CD4-positive, alpha-beta T cell (primary cell): Measurements from ENCODE around the gene SHTN1. TPM values are rescaled to one million over a fixed set of nuclear protein-coding genes. Genes with fewer than 3 reads are reported as not detected.

ENCODE experiments used
- ATAC-seq: fragments of 200-7000 bp; cut with Tn5 transposase; one replicate; pipeline ENCODE4 v1.10.0; 2022; ENCODE audit warnings: mild to moderate bottlenecking; ENCODE audit not compliant: poor library complexity
- CTCF ChIA-PET: fragments of 350-600 bp; sonication (Branson Sonifier 250); formaldehyde crosslinking; loops from one replicate; lab custom pipeline; 2021; ENCODE audit warnings: antibody characterized with exemption, inconsistent platforms; lab: Charles Lee
- POLR2A ChIA-PET: fragments of 350-600 bp; sonication (Branson Sonifier 250); formaldehyde crosslinking; loops from one replicate; lab custom pipeline; 2021; ENCODE audit warnings: antibody characterized with exemption, inconsistent platforms; lab: Charles Lee
- DNase-seq, 14 experiments: peaks; one replicate each; pipeline ENCODE4 v3.0.0-alpha.2; 2013 to 2020; ENCODE audit warnings: mixed read lengths in 2 of 14
- H3K27ac ChIP-seq, 2 donors: one replicate each; pipeline versions ENCODE4 v1.5.1 to v1.7.0; 2013; ENCODE audit warnings: low read length in 2 of 2, low read depth in 1 of 2, mild to moderate bottlenecking in 1 of 2
- H3K27me3 ChIP-seq, 2 experiments: 1 replicate in 1 of 2; 2 replicates in 1 of 2; pipeline versions ENCODE4 v1.6.1 to v1.7.0; 2013; ENCODE audit warnings: low read length in 2 of 2, control low read depth in 1 of 2, mild to moderate bottlenecking in 1 of 2, moderate library complexity in 1 of 2; ENCODE audit not compliant: insufficient read depth in 2 of 2, control insufficient read depth in 1 of 2
- H3K36me3 ChIP-seq: one replicate; pipeline ENCODE4 v1.6.1; 2013; ENCODE audit warnings: low read length, control low read depth; ENCODE audit not compliant: insufficient read depth
- H3K4me1 ChIP-seq: one replicate; pipeline ENCODE4 v1.6.1; 2013; ENCODE audit warnings: low read length, control low read depth; ENCODE audit not compliant: insufficient read depth
- H3K4me3 ChIP-seq: one replicate; pipeline ENCODE4 v1.5.1; 2013; ENCODE audit warnings: mild to moderate bottlenecking, low read length, moderate library complexity
- H3K9me3 ChIP-seq, 2 experiments: 1 replicate in 1 of 2; 2 replicates in 1 of 2; pipeline versions ENCODE4 v1.6.1 to v1.7.0; 2013; ENCODE audit warnings: low read length in 2 of 2, mild to moderate bottlenecking in 2 of 2, control low read depth in 1 of 2, moderate library complexity in 1 of 2; ENCODE audit not compliant: control insufficient read depth in 1 of 2, insufficient read depth in 1 of 2
- H3K27ac Mint-ChIP-seq: one replicate; pipeline ENCODE4 v1.8.0; 2020; ENCODE audit warnings: mixed read lengths
- H3K27me3 Mint-ChIP-seq: one replicate; pipeline ENCODE4 v1.8.0; 2021; ENCODE audit warnings: mixed read lengths
- H3K36me3 Mint-ChIP-seq: one replicate; pipeline ENCODE4 v1.8.0; 2021; ENCODE audit warnings: low read depth, mixed read lengths
- H3K4me1 Mint-ChIP-seq: one replicate; pipeline ENCODE4 v1.8.0; 2021; ENCODE audit warnings: low read depth, mixed read lengths
- H3K4me3 Mint-ChIP-seq: one replicate; pipeline ENCODE4 v1.8.0; 2020; ENCODE audit warnings: mild to moderate bottlenecking, mixed read lengths
- H3K9me3 Mint-ChIP-seq: one replicate; pipeline ENCODE4 v1.8.0; 2020; ENCODE audit warnings: mixed read lengths
- intact Hi-C, 2 experiments: fragments of 100-400 bp; cut with DNase I in 1 of 2; cut with micrococcal nuclease in 1 of 2; formaldehyde crosslinking; loops; one replicate each; pipeline versions ENCODE4 v1.15.1 to v1.9.0; 2023 to 2025; cut with DNase I, micrococcal nuclease
- total RNA-seq, 174 experiments: library from RNA in 2 of 174; stranded (reverse) in 2 of 174; gene quantifications; one replicate each; pipeline ENCODE4 v1.2.3 and lab custom pipeline; 2021 to 2026
- TF ChIP-seq, protein P1 (sequence below): fragments of 200-600 bp; IDR thresholded peaks from one replicate; pipeline ENCODE4 v1.8.0; 2022; ENCODE audit warnings: antibody characterized with exemption, mild to moderate bottlenecking

The SHTN1 gene
- total RNA-seq, 2 experiments from 2014 or later, result 0.75 to 0.85 TPM

DNA sequence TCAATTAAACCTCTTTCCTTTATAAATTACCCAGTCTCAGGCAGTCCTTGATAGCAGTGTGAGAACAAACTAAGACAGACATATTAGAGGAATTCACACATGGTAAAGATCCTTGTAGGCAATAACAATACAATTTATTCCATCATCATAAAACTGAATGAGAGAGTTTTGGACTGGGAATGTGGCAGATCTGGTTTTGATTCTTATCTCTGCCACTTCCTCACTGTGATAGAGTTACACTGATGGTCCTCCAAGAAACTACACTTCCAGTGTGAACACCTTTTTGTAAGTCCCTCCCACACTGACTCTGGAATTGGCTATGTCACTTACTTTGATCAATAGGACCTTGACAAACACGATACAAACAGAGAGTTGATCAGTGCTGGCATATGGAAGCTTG is 152.7 kb downstream of the SHTN1 start:
- TF ChIP-seq, protein P1, sequence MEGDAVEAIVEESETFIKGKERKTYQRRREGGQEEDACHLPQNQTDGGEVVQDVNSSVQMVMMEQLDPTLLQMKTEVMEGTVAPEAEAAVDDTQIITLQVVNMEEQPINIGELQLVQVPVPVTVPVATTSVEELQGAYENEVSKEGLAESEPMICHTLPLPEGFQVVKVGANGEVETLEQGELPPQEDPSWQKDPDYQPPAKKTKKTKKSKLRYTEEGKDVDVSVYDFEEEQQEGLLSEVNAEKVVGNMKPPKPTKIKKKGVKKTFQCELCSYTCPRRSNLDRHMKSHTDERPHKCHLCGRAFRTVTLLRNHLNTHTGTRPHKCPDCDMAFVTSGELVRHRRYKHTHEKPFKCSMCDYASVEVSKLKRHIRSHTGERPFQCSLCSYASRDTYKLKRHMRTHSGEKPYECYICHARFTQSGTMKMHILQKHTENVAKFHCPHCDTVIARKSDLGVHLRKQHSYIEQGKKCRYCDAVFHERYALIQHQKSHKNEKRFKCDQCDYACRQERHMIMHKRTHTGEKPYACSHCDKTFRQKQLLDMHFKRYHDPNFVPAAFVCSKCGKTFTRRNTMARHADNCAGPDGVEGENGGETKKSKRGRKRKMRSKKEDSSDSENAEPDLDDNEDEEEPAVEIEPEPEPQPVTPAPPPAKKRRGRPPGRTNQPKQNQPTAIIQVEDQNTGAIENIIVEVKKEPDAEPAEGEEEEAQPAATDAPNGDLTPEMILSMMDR, result no peak
- Mint-ChIP-seq H3K4me1 (peaks cover 15% of the 10 kb centered on the region), H3K4me3 (no peak overlapping the region), H3K36me3 (no peaks in the 10 kb centered on the region), H3K27me3 (peaks cover 57% of the 10 kb centered on the region), H3K27ac (no peak overlapping the region), H3K9me3 (peaks cover 4% of the 10 kb centered on the region)
- ATAC-seq (no peak), DNase-seq (no peak)
- no peaks in the 10 kb centered on the region for H3K36me3 ChIP-seq
- intact Hi-C loops, result no loop called here
- POLR2A ChIA-PET, result no interaction called here
- H3K27ac ChIP-seq, result no peak overlapping the region
- peaks cover 0 to 20% of the 10 kb centered on the region in 2 experiments for H3K9me3 ChIP-seq
- H3K27me3 ChIP-seq, result peaks cover 18 to 45% of the 10 kb centered on the region in 2 experiments
- H3K4me1 ChIP-seq, result peaks cover 9% of the 10 kb centered on the region
- H3K4me3 ChIP-seq, result no peak overlapping the region
- CTCF ChIA-PET, result interaction anchor here (2.0 kb wide), 1 partner anchor 8 kb away, joined by 4 read pairs; no protein-coding TSS in a partner anchor

DNA sequence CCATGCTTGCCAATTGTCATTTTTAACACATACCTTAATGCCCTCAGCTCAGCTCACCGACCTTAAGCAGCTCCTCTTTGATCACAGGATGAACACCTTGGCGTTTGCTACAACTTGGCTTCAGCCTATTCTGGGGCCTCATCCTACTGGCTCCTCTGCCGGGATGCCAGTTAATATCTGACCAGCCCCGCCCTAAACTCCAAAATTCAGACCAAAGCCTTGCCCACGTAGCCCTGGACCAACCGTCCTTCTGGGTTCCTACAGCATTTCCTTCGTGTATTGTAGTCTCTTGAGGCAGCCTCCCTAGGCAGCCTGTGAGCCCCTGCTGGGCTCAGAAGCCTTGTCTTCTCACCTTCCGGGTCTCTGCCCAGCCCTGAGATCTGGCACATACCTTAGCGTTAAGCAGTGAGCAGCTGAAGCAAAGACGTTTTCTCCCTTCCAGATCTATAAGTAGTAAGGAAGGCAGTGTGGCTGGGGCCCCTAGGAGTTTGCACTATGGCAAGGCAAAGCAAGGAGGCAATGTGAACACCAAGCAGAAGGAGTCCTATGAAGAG is 154.9 kb downstream of the SHTN1 start:
- ATAC-seq (peak; percentile 28), DNase-seq (no peak)
- Mint-ChIP-seq H3K36me3 (no peaks in the 10 kb centered on the region), H3K4me1 (peaks cover 15% of the 10 kb centered on the region), H3K27ac (no peak overlapping the region), H3K4me3 (no peak overlapping the region), H3K9me3 (no peaks in the 10 kb centered on the region), H3K27me3 (peaks cover 70% of the 10 kb centered on the region)
- Histone ChIP-seq H3K4me1 (peaks cover 9% of the 10 kb centered on the region), H3K4me3 (peak overlapping the region; percentile 50), H3K9me3 (peaks cover 0 to 14% of the 10 kb centered on the region in 2 experiments), H3K27me3 (peaks cover 19 to 51% of the 10 kb centered on the region in 2 experiments), H3K27ac (no peak overlapping the region), H3K36me3 (no peaks in the 10 kb centered on the region)
- ChIA-PET CTCF (no interaction called here), POLR2A (no interaction called here)
- intact Hi-C loops, result no loop called here
- TF ChIP-seq, protein P1, result no peak

DNA sequence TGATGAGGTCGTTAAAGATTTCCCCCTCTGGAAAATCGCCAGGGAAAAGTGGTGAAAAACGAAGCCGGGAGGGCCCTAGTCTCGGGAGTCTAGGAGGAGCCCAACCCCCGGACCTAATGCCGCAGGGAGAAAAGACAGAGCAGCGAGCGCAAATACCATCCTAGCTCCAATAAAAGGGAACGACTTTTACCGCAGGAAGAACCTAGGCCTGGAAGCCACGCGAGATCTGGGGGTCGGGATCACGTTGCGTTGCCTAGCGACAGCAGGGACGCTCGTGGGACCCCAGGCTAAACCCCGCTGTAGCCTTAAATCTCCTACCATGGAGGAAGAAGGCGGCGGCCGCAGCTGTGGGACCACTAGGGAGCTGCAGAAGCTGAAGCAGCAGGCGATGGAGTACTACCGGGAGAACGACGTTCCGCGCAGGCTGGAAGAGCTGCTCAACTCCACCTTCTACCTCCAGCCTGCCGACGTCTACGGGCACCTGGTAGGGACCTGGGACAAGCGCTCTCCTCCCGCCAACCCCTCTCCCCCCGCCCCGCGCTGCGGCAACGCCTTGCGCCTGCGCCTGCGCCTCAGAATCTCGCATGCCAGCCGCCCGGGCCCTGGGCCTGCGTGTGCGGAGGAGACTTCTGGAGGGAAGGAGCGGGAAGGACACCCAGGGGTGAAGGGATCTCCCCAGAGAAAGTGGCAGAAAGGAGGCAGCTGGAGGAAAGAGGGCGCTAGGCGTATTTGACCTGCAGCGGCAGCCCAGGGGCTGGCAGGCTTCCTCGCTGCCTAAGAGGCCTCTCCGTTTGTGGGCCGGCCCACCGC is 155.5 kb downstream of the SHTN1 start, which contains the start of gene ENO4:
Gene ENO4, plus strand, starts transcription at position 252 of the 810 bp plus-strand sequence. Its CDS starts 68 bp downstream, at position 320.
- H3K27ac Mint-ChIP-seq, result peak within 1 kb of the TSS; percentile 35
- peak in 6 of 14 experiments; percentile 6 to 55 (median 43) for DNase-seq
- H3K27me3 Mint-ChIP-seq, result peaks cover 70% of the 10 kb centered on the region

More for the DNA sequence above, 155.5 kb downstream of the SHTN1 start, which contains the start of gene ENO4:
- intact Hi-C loops, result no loop called here
- TF ChIP-seq, protein P1, result no peak
- ChIA-PET CTCF (no interaction called here), POLR2A (no interaction called here)
- Mint-ChIP-seq H3K4me3 (peak within 1 kb of the TSS; percentile 70), H3K36me3 (no peaks in the 10 kb centered on the region), H3K4me1 (peaks cover 15% of the 10 kb centered on the region), H3K9me3 (no peaks in the 10 kb centered on the region)
- peaks cover 19 to 51% of the 10 kb centered on the region in 2 experiments for H3K27me3 ChIP-seq
- ATAC-seq, result peak; percentile 28
- H3K4me1 ChIP-seq, result peaks cover 9% of the 10 kb centered on the region
- peaks cover 0 to 14% of the 10 kb centered on the region in 2 experiments for H3K9me3 ChIP-seq
- no peak within 1 kb of the TSS for H3K27ac ChIP-seq
- H3K4me3 ChIP-seq, result peak within 1 kb of the TSS; percentile 50
- no peaks in the 10 kb centered on the region for H3K36me3 ChIP-seq
